ENCODE measurements around the gene TSBP1.

TSBP1 gene

GRCh38 chr6:32371803-32372202, at the start of gene TSBP1:
TSS of gene TSBP1 (minus strand) at chr6:32371903. CDS start at chr6:32371706, 197 bp downstream.
- in situ Hi-C loops (cut with MboI; ENCODE audit: low sequenced_read_pairs): no loop called here
- DNase-seq (ENCODE audit: low spot score in 2 of 2): no peak
- H3K4me1 ChIP-seq: no peaks in the 10 kb centered on the region
- no peaks in the 10 kb centered on the region for H3K36me3 ChIP-seq (replicated peaks)
- no peaks in the 10 kb centered on the region for H3K9me3 ChIP-seq
- H3K4me3 ChIP-seq: no peak within 1 kb of the TSS
- H3K27me3 ChIP-seq (ENCODE audit: low read depth): peaks cover 7% of the 10 kb centered on the region; the same call in 1 of the 2 replicates

GRCh38 chr6:32416036-32416435, 44.3 kb upstream of the TSBP1 start:
- Histone ChIP-seq H3K4me1 (peaks cover 3% of the 10 kb centered on the region), H3K9me3 (no peaks in the 10 kb centered on the region), H3K36me3 (replicated peaks) (no peaks in the 10 kb centered on the region), H3K27me3 (ENCODE audit: low read depth) (peaks cover 17% of the 10 kb centered on the region), H3K4me3 (no peak overlapping the region)
- DNase-seq (ENCODE audit: low spot score in 2 of 2): no peak
- in situ Hi-C loops (cut with MboI; ENCODE audit: low sequenced_read_pairs): loop anchor here (10.0 kb wide), 1 partner anchor 279 kb away; no protein-coding TSS in a partner anchor

GRCh38 chr6:32415521-32416019, 43.9 kb upstream of the TSBP1 start:
- Histone ChIP-seq H3K9me3 (no peaks in the 10 kb centered on the region), H3K4me1 (peaks cover 3% of the 10 kb centered on the region), H3K36me3 (replicated peaks) (no peaks in the 10 kb centered on the region), H3K27me3 (ENCODE audit: low read depth) (peaks cover 17% of the 10 kb centered on the region), H3K4me3 (peak overlapping the region; percentile 9; the same call in 1 of the 2 replicates)
- DNase-seq (ENCODE audit: low spot score in 2 of 2): peak; percentile 65 to 87
- in situ Hi-C loops (cut with MboI; ENCODE audit: low sequenced_read_pairs): loop anchor here (10.0 kb wide), 1 partner anchor 279 kb away; no protein-coding TSS in a partner anchor

- in situ Hi-C loops (cut with MboI; ENCODE audit: low sequenced_read_pairs): loop anchor here (5.0 to 10.0 kb wide), 3 partner anchors 171 to 384 kb away; no protein-coding TSS in a partner anchor
- H3K4me3 ChIP-seq: no peak overlapping the region
- DNase-seq (ENCODE audit: low spot score in 2 of 2): peak; percentile 79 to 90
These were observed 41.8 kb upstream of the TSBP1 start for GRCh38 chr6:32413427-32414047.

GRCh38 chr6:32411566-32412327, 40.0 kb upstream of the TSBP1 start:
- no peak for DNase-seq (ENCODE audit: low spot score in 2 of 2)
- Histone ChIP-seq H3K4me3 (no peak overlapping the region), H3K36me3 (replicated peaks) (no peaks in the 10 kb centered on the region), H3K4me1 (peaks cover 3% of the 10 kb centered on the region), H3K9me3 (no peaks in the 10 kb centered on the region), H3K27me3 (ENCODE audit: low read depth) (peaks cover 15% of the 10 kb centered on the region)
- in situ Hi-C loops (cut with MboI; ENCODE audit: low sequenced_read_pairs): loop anchor here (5.0 to 10.0 kb wide), 3 partner anchors 169 to 386 kb away; no protein-coding TSS in a partner anchor

More at GRCh38 chr6:32413427-32414047, 41.8 kb upstream of the TSBP1 start:
- Histone ChIP-seq H3K4me1 (peaks cover 3% of the 10 kb centered on the region), H3K36me3 (replicated peaks) (no peaks in the 10 kb centered on the region), H3K9me3 (no peaks in the 10 kb centered on the region), H3K27me3 (ENCODE audit: low read depth) (peaks cover 5% of the 10 kb centered on the region)

- H3K27me3 ChIP-seq (ENCODE audit: low read depth): peaks cover 17% of the 10 kb centered on the region
- no peak overlapping the region for H3K4me3 ChIP-seq
- no peaks in the 10 kb centered on the region for H3K9me3 ChIP-seq
- no peak for DNase-seq (ENCODE audit: low spot score in 2 of 2)
- in situ Hi-C loops (cut with MboI; ENCODE audit: low sequenced_read_pairs): loop anchor here (5.0 to 10.0 kb wide), 3 partner anchors 169 to 386 kb away; no protein-coding TSS in a partner anchor
- peaks cover 2% of the 10 kb centered on the region for H3K4me1 ChIP-seq
- no peaks in the 10 kb centered on the region for H3K36me3 ChIP-seq (replicated peaks)
These were observed 39.2 kb upstream of the TSBP1 start for GRCh38 chr6:32410906-32411305.

GRCh38 chr6:32406857-32407256, 35.2 kb upstream of the TSBP1 start, which contains the start of gene BTNL2:
TSS of gene BTNL2 (minus strand) at chr6:32407181. CDS start at chr6:32407123, 58 bp downstream.
- Histone ChIP-seq H3K4me1 (no peaks in the 10 kb centered on the region), H3K9me3 (no peaks in the 10 kb centered on the region), H3K36me3 (replicated peaks) (no peaks in the 10 kb centered on the region), H3K4me3 (no peak within 1 kb of the TSS), H3K27me3 (ENCODE audit: low read depth) (peaks cover 35% of the 10 kb centered on the region)
- DNase-seq (ENCODE audit: low spot score in 2 of 2): no peak
- in situ Hi-C loops (cut with MboI; ENCODE audit: low sequenced_read_pairs): no loop called here

- Histone ChIP-seq H3K27me3 (ENCODE audit: low read depth) (peaks cover 35% of the 10 kb centered on the region), H3K9me3 (no peaks in the 10 kb centered on the region), H3K4me3 (no peak overlapping the region), H3K36me3 (replicated peaks) (no peaks in the 10 kb centered on the region), H3K4me1 (no peaks in the 10 kb centered on the region)
- in situ Hi-C loops (cut with MboI; ENCODE audit: low sequenced_read_pairs): no loop called here
- DNase-seq (ENCODE audit: low spot score in 2 of 2): no peak
These were observed 34.5 kb upstream of the TSBP1 start for GRCh38 chr6:32406197-32406596.

- peaks cover 35% of the 10 kb centered on the region for H3K27me3 ChIP-seq (ENCODE audit: low read depth)
These were observed 34.0 kb upstream of the TSBP1 start for GRCh38 chr6:32405656-32406055.

GRCh38 chr6:32402812-32403211, 31.1 kb upstream of the TSBP1 start:
- Histone ChIP-seq H3K4me3 (no peak overlapping the region), H3K4me1 (no peaks in the 10 kb centered on the region), H3K9me3 (no peaks in the 10 kb centered on the region), H3K36me3 (replicated peaks) (no peaks in the 10 kb centered on the region), H3K27me3 (ENCODE audit: low read depth) (peaks cover 33% of the 10 kb centered on the region)
- no peak for DNase-seq (ENCODE audit: low spot score in 2 of 2)
- in situ Hi-C loops (cut with MboI; ENCODE audit: low sequenced_read_pairs): no loop called here

More at GRCh38 chr6:32405656-32406055, 34.0 kb upstream of the TSBP1 start:
- Histone ChIP-seq H3K4me3 (no peak overlapping the region), H3K36me3 (replicated peaks) (no peaks in the 10 kb centered on the region), H3K4me1 (no peaks in the 10 kb centered on the region), H3K9me3 (no peaks in the 10 kb centered on the region)
- in situ Hi-C loops (cut with MboI; ENCODE audit: low sequenced_read_pairs): no loop called here
- no peak for DNase-seq (ENCODE audit: low spot score in 2 of 2)

GRCh38 chr6:32401284-32401963, 29.7 kb upstream of the TSBP1 start:
- Histone ChIP-seq H3K4me3 (no peak overlapping the region), H3K4me1 (no peaks in the 10 kb centered on the region), H3K36me3 (replicated peaks) (no peaks in the 10 kb centered on the region), H3K27me3 (ENCODE audit: low read depth) (peaks cover 24% of the 10 kb centered on the region), H3K9me3 (no peaks in the 10 kb centered on the region)
- DNase-seq (ENCODE audit: low spot score in 2 of 2): no peak
- in situ Hi-C loops (cut with MboI; ENCODE audit: low sequenced_read_pairs): no loop called here

- no peak for DNase-seq (ENCODE audit: low spot score in 2 of 2)
These were observed 25.7 kb upstream of the TSBP1 start for GRCh38 chr6:32397252-32397920.

GRCh38 chr6:32396028-32396427, 24.3 kb upstream of the TSBP1 start:
- Histone ChIP-seq H3K4me3 (no peak overlapping the region), H3K27me3 (ENCODE audit: low read depth) (0 out of 2 replicates have a peak, but pooled peaks cover 2% of the 10 kb centered on the region), H3K4me1 (no peaks in the 10 kb centered on the region), H3K9me3 (no peaks in the 10 kb centered on the region), H3K36me3 (replicated peaks) (no peaks in the 10 kb centered on the region)
- DNase-seq (ENCODE audit: low spot score in 2 of 2): no peak
- in situ Hi-C loops (cut with MboI; ENCODE audit: low sequenced_read_pairs): no loop called here

More at GRCh38 chr6:32397252-32397920, 25.7 kb upstream of the TSBP1 start:
- H3K4me1 ChIP-seq: no peaks in the 10 kb centered on the region
- no peak overlapping the region for H3K4me3 ChIP-seq
- H3K27me3 ChIP-seq (ENCODE audit: low read depth): 0 out of 2 replicates have a peak, but pooled peaks cover 2% of the 10 kb centered on the region
- in situ Hi-C loops (cut with MboI; ENCODE audit: low sequenced_read_pairs): no loop called here
- no peaks in the 10 kb centered on the region for H3K36me3 ChIP-seq (replicated peaks)
- H3K9me3 ChIP-seq: no peaks in the 10 kb centered on the region

Data from HAP-1 (cell line).